ENCODE results near the gene GNAO1.
"Not testable (repeated sequence)": the region's sequence is repeated elsewhere in the genome, so short reads cannot be mapped to it uniquely, and the experiment has no call there.

Gene GNAO1

GRCh38 chr16:56370185-56370874 lies 179.0 kb downstream of the GNAO1 start:
- no peak for DNase-seq

- no peak for DNase-seq
These were observed 179.8 kb downstream of the GNAO1 start for GRCh38 chr16:56370875-56371659.

- no peak for DNase-seq
These were observed 180.3 kb downstream of the GNAO1 start for GRCh38 chr16:56371660-56371937.

- DNase-seq, result no peak
These were observed 180.8 kb downstream of the GNAO1 start for GRCh38 chr16:56372013-56372634.

GRCh38 chr16:56373003-56373402 lies 181.7 kb downstream of the GNAO1 start:
- no peak for DNase-seq

- DNase-seq, result not testable (repeated sequence)
These were observed 184.5 kb downstream of the GNAO1 start for GRCh38 chr16:56375792-56376191.

- not testable (repeated sequence) for DNase-seq
These were observed 187.8 kb downstream of the GNAO1 start for GRCh38 chr16:56379044-56379443.

- DNase-seq, result not testable (repeated sequence)
These were observed 189.6 kb downstream of the GNAO1 start for GRCh38 chr16:56380778-56381485.

GRCh38 chr16:56382459-56382858 lies 191.2 kb downstream of the GNAO1 start:
- DNase-seq, result no peak

GRCh38 chr16:56382901-56383355 lies 191.6 kb downstream of the GNAO1 start:
- DNase-seq, result no peak

GRCh38 chr16:56384074-56384721 lies 192.9 kb downstream of the GNAO1 start:
- DNase-seq, result no peak

GRCh38 chr16:56387396-56387795 lies 196.1 kb downstream of the GNAO1 start:
- no peak for DNase-seq

- DNase-seq, result no peak
These were observed 196.9 kb downstream of the GNAO1 start for GRCh38 chr16:56388209-56388608.

GRCh38 chr16:56389554-56389953 lies 198.3 kb downstream of the GNAO1 start:
- DNase-seq, result no peak

- not testable (repeated sequence) for DNase-seq
These were observed 205.4 kb downstream of the GNAO1 start for GRCh38 chr16:56396724-56397123.

GRCh38 chr16:56399047-56399446 lies 207.8 kb downstream of the GNAO1 start:
- DNase-seq, result no peak

- no peak for DNase-seq
These were observed 208.2 kb downstream of the GNAO1 start for GRCh38 chr16:56399486-56399885.

- no peak for DNase-seq
These were observed 209.2 kb downstream of the GNAO1 start for GRCh38 chr16:56400458-56400857.

- no peak for DNase-seq
These were observed 210.2 kb downstream of the GNAO1 start for GRCh38 chr16:56401482-56401881.

GRCh38 chr16:56405977-56406672 lies 214.8 kb downstream of the GNAO1 start:
- no peak for DNase-seq
